ENCODE results near the gene TSPYL4.

TSPYL4 gene

GRCh38 chr6:116221911-116222310, 32.0 kb downstream of the TSPYL4 start:
- no peak for DNase-seq

GRCh38 chr6:116221067-116221466, 32.8 kb downstream of the TSPYL4 start:
- no peak for DNase-seq

- no peak for DNase-seq
Measured at GRCh38 chr6:116218866-116219265, 35.0 kb downstream of the TSPYL4 start.

GRCh38 chr6:116218172-116218633, 35.7 kb downstream of the TSPYL4 start:
- no peak for DNase-seq

GRCh38 chr6:116217069-116217468, 36.8 kb downstream of the TSPYL4 start:
- peak in 1 of 5 donors; percentile 33 for DNase-seq

GRCh38 chr6:116215414-116215813, 38.5 kb downstream of the TSPYL4 start:
- no peak for DNase-seq

GRCh38 chr6:116214681-116215080, 39.2 kb downstream of the TSPYL4 start:
- DNase-seq: no peak

GRCh38 chr6:116210750-116211425, 43.0 kb downstream of the TSPYL4 start:
- no peak for DNase-seq

- DNase-seq: no peak
Measured at GRCh38 chr6:116210316-116210715, 43.6 kb downstream of the TSPYL4 start.

GRCh38 chr6:116208056-116208785, 45.7 kb downstream of the TSPYL4 start:
- no peak for DNase-seq

GRCh38 chr6:116206231-116206903, 47.5 kb downstream of the TSPYL4 start:
- DNase-seq: peak in 1 of 5 donors; percentile 17

- DNase-seq: no peak
Measured at GRCh38 chr6:116205281-116205680, 48.6 kb downstream of the TSPYL4 start.

- no peak for DNase-seq
Measured at GRCh38 chr6:116201538-116201937, 52.3 kb downstream of the TSPYL4 start.

- DNase-seq: no peak
Measured at GRCh38 chr6:116200619-116201249, 53.1 kb downstream of the TSPYL4 start.
